Testis (tissue), 2 donors: ENCODE data around the gene LARGE1.

Experiments used
- CTCF ChIP-seq, 3 experiments: fragments of 450-650 bp in 2 of 3; fragments of 200-600 bp in 1 of 3; sonication (generic) in 1 of 3; IDR thresholded peaks; one replicate each; pipeline ENCODE4 v1.5.1; 2016 to 2019; ENCODE audit warnings: antibody characterized with exemption in 3 of 3, mild to moderate bottlenecking in 2 of 3, moderate library complexity in 1 of 3
- POLR2A ChIP-seq: fragments of 450-650 bp; IDR thresholded peaks from one replicate; pipeline ENCODE4 v1.6.1; 2017; ENCODE audit warnings: antibody characterized with exemption, mild to moderate bottlenecking, moderate library complexity

GRCh38 chr22:33722816-33723215, 197.5 kb downstream of the LARGE1 start:
- TF ChIP-seq POLR2A (no peak), CTCF (IDR thresholded peaks at IDR 0.05) (no peak)
